Astrocyte (in vitro differentiated cells and primary cell): ENCODE data around the gene ADRA2B. TPM values are rescaled to one million over a fixed set of nuclear protein-coding genes. Genes with fewer than 3 reads are reported as not detected.

Experiments
- DNase-seq: peaks from one replicate; pipeline ENCODE4 v3.0.0-alpha.2; 2010; ENCODE audit warnings: low read depth
- FAIRE-seq: peaks from 2 replicates; lab custom pipeline; 2011; peaks lifted over from hg19 to GRCh38; lab: Jason Lieb, UNC
- H2AFZ ChIP-seq: 2 replicates; pipeline ENCODE4 v1.6.0; 2012; ENCODE audit warnings: low read depth, low read length, inconsistent platforms
- H3K27ac ChIP-seq: 2 replicates; pipeline ENCODE4 v1.5.1; 2011; ENCODE audit warnings: low read depth, low read length, inconsistent platforms
- H3K27me3 ChIP-seq: 2 replicates; pipeline ENCODE4 v1.6.0; 2011; ENCODE audit warnings: low read length, inconsistent platforms; ENCODE audit not compliant: insufficient read depth
- H3K36me3 ChIP-seq: 2 replicates; pipeline ENCODE4 v1.5.1; 2011; ENCODE audit warnings: low read length, inconsistent platforms; ENCODE audit not compliant: insufficient read depth
- H3K4me1 ChIP-seq: 2 replicates; pipeline ENCODE4 v1.5.1; 2011; ENCODE audit warnings: low read length, inconsistent platforms; ENCODE audit not compliant: insufficient read depth
- H3K4me2 ChIP-seq: 2 replicates; pipeline ENCODE4 v1.6.0; 2012; ENCODE audit warnings: low read length, inconsistent platforms
- H3K4me3 ChIP-seq: 2 replicates; pipeline ENCODE4 v1.5.1; 2011; ENCODE audit warnings: low read depth, mild to moderate bottlenecking, low read length, inconsistent platforms; ENCODE audit not compliant: insufficient read depth
- H3K79me2 ChIP-seq: 2 replicates; pipeline ENCODE4 v1.6.0; 2012; ENCODE audit warnings: mild to moderate bottlenecking, low read length, inconsistent platforms; ENCODE audit not compliant: insufficient read depth
- H3K9ac ChIP-seq: 2 replicates; pipeline ENCODE4 v1.6.0; 2012; ENCODE audit warnings: mild to moderate bottlenecking, low read length, inconsistent platforms
- H3K9me3 ChIP-seq: 2 replicates; pipeline ENCODE4 v1.5.1; 2012; ENCODE audit warnings: low read depth, mild to moderate bottlenecking, low read length, inconsistent platforms; ENCODE audit not compliant: insufficient read depth
- H4K20me1 ChIP-seq: 2 replicates; pipeline ENCODE4 v1.6.0; 2012; ENCODE audit warnings: low read length, inconsistent platforms; ENCODE audit not compliant: insufficient read depth
- H3K27ac Mint-ChIP-seq: one replicate; pipeline ENCODE4 v1.8.0; 2021; ENCODE audit warnings: mild to moderate bottlenecking, mixed read lengths; ENCODE audit not compliant: unreplicated experiment
- H3K27me3 Mint-ChIP-seq: one replicate; pipeline ENCODE4 v1.8.0; 2021; ENCODE audit warnings: low read depth, mixed read lengths; ENCODE audit not compliant: unreplicated experiment
- H3K36me3 Mint-ChIP-seq: one replicate; pipeline ENCODE4 v1.8.0; 2021; ENCODE audit warnings: low read depth, mixed read lengths; ENCODE audit not compliant: unreplicated experiment
- H3K4me1 Mint-ChIP-seq: one replicate; pipeline ENCODE4 v1.8.0; 2021; ENCODE audit warnings: low read depth, mixed read lengths; ENCODE audit not compliant: unreplicated experiment
- H3K4me3 Mint-ChIP-seq: one replicate; pipeline ENCODE4 v1.8.0; 2021; ENCODE audit warnings: mild to moderate bottlenecking, moderate library complexity, mixed read lengths; ENCODE audit not compliant: unreplicated experiment
- H3K9me3 Mint-ChIP-seq: one replicate; pipeline ENCODE4 v1.8.0; 2021; ENCODE audit warnings: mild to moderate bottlenecking, mixed read lengths; ENCODE audit not compliant: unreplicated experiment
- EZH2 ChIP-seq: IDR thresholded peaks from 2 replicates; pipeline ENCODE4 v1.6.1; 2012; ENCODE audit warnings: mild to moderate bottlenecking, low read length, inconsistent platforms; ENCODE audit not compliant: insufficient read depth
- total RNA-seq: library from RNA; stranded (reverse); gene quantifications from 2 replicates; pipeline ENCODE4 v1.2.1, GENCODE V29; 2021
- TF ChIP-seq, protein P1 (sequence below): IDR thresholded peaks from 2 replicates; pipeline ENCODE4 v1.5.1; 2011; ENCODE audit warnings: low read depth, mild to moderate bottlenecking, inconsistent platforms, low read length, moderate library complexity; ENCODE audit not compliant: insufficient read depth

The ADRA2B gene
- total RNA-seq, 1 donor from 2014 or later = not detected

DNA sequence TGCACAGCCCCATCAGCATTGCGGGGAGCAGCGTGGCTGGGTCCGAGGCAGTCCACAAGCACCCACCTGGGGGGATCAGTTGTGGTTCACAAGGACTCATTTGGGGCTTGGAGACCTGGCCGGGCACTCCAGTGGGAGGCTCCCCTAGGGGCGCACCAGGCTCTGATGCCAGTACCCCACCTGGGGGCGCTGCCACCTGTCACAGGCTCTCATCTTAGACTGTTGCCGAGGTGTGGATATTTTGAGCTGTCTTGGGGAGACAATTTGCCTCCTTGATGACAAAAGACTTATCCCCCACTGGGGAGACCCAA lies 3.0 kb downstream of the ADRA2B start:
- Histone ChIP-seq H3K36me3 (no peaks in the 10 kb centered on the region), H3K9me3 (no peaks in the 10 kb centered on the region), H3K27me3 (peaks cover 26% of the 10 kb centered on the region), H2AFZ (no peak overlapping the region), H3K27ac (no peak overlapping the region), H3K4me2 (no peak overlapping the region), H3K4me3 (no peak overlapping the region), H4K20me1 (no peaks in the 10 kb centered on the region), H3K4me1 (peaks cover 2% of the 10 kb centered on the region), H3K9ac (no peak overlapping the region), H3K79me2 (no peaks in the 10 kb centered on the region)
- Mint-ChIP-seq H3K27ac (no peak overlapping the region), H3K36me3 (no peaks in the 10 kb centered on the region), H3K4me1 (peaks cover 5% of the 10 kb centered on the region), H3K4me3 (no peak overlapping the region), H3K27me3 (peaks cover 59% of the 10 kb centered on the region), H3K9me3 (peaks cover 4% of the 10 kb centered on the region)
- no peak for DNase-seq
- TF ChIP-seq EZH2 = no peak
- TF ChIP-seq, protein P1, sequence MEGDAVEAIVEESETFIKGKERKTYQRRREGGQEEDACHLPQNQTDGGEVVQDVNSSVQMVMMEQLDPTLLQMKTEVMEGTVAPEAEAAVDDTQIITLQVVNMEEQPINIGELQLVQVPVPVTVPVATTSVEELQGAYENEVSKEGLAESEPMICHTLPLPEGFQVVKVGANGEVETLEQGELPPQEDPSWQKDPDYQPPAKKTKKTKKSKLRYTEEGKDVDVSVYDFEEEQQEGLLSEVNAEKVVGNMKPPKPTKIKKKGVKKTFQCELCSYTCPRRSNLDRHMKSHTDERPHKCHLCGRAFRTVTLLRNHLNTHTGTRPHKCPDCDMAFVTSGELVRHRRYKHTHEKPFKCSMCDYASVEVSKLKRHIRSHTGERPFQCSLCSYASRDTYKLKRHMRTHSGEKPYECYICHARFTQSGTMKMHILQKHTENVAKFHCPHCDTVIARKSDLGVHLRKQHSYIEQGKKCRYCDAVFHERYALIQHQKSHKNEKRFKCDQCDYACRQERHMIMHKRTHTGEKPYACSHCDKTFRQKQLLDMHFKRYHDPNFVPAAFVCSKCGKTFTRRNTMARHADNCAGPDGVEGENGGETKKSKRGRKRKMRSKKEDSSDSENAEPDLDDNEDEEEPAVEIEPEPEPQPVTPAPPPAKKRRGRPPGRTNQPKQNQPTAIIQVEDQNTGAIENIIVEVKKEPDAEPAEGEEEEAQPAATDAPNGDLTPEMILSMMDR = no peak
- no peak for FAIRE-seq

DNA sequence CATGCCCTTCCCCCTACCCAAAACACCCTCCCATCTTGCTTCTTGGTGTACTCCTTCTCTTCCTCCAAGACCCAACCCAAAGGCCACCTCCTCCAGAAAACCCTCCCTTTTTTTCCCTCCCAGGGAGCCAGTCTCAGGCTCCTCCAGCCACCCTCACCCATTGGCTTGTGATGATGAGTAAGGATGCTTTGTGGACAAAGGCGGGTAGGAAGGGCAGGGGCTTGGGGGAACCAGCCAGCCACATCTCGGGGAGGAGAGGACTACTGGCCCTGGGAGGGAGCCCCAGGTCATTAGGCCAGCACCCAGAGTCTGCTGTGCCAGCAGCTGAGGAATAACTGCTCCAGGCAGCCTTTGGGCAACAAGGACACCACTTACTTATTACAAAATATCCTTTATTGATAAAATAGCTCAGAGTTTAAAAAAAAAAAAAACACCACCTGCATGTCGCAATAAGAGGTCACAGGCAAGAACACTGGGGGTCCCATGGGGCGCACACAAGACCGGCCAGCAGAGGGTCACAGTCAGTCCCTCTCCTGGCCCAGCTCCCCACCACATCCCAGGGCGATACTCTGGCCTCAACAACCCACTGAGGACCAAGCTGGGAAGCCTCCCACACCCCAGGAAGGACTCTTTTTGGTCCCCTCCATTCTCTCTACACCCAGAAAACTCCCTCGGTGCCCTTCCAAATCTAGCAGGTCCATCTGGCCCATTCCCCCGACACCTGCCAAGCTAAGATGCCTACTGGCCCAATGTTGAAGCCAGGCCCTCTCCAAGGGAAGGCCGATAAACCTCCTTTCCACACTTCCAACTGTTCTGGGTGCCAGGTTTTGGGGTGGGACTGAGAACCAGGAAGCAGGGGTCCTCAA lies 3.6 kb downstream of the ADRA2B start:
- no peak overlapping the region for H3K4me3 Mint-ChIP-seq
- Histone ChIP-seq H3K4me3 (no peak overlapping the region), H3K9ac (no peak overlapping the region), H3K79me2 (no peaks in the 10 kb centered on the region), H4K20me1 (no peaks in the 10 kb centered on the region), H2AFZ (no peak overlapping the region), H3K27ac (no peak overlapping the region), H3K9me3 (no peaks in the 10 kb centered on the region), H3K4me1 (peaks cover 2% of the 10 kb centered on the region), H3K36me3 (no peaks in the 10 kb centered on the region), H3K27me3 (peaks cover 23% of the 10 kb centered on the region), H3K4me2 (no peak overlapping the region)
- H3K27ac Mint-ChIP-seq = no peak overlapping the region
- no peak for TF ChIP-seq EZH2
- TF ChIP-seq, protein P1 = no peak
- peaks cover 5% of the 10 kb centered on the region for H3K4me1 Mint-ChIP-seq
- H3K9me3 Mint-ChIP-seq = peaks cover 4% of the 10 kb centered on the region
- DNase-seq (no peak), FAIRE-seq (no peak)
- H3K36me3 Mint-ChIP-seq = no peaks in the 10 kb centered on the region
- H3K27me3 Mint-ChIP-seq = peaks cover 55% of the 10 kb centered on the region
